ENCODE data around the gene POMGNT1. TPM values are rescaled to one million over a fixed set of nuclear protein-coding genes. Genes with fewer than 3 reads are reported as not detected.
A peak's percentile ranks its signal among the peaks of the same experiment; 100 is the strongest.
"Not testable (repeated sequence)": the region's sequence is repeated elsewhere in the genome, so short reads cannot be mapped to it uniquely, and the experiment has no call there.

The POMGNT1 gene
- total RNA-seq: 129 TPM
- long read RNA-seq, transcript POMGNT1-201 (22 exons, 2,728 nt): major isoform, 80 of 115 reads
- long read RNA-seq, partial matches to known transcripts: 11 of 115 reads
- long read RNA-seq, other reads (novel, unspliced or antisense): 24 of 115 reads

DNA sequence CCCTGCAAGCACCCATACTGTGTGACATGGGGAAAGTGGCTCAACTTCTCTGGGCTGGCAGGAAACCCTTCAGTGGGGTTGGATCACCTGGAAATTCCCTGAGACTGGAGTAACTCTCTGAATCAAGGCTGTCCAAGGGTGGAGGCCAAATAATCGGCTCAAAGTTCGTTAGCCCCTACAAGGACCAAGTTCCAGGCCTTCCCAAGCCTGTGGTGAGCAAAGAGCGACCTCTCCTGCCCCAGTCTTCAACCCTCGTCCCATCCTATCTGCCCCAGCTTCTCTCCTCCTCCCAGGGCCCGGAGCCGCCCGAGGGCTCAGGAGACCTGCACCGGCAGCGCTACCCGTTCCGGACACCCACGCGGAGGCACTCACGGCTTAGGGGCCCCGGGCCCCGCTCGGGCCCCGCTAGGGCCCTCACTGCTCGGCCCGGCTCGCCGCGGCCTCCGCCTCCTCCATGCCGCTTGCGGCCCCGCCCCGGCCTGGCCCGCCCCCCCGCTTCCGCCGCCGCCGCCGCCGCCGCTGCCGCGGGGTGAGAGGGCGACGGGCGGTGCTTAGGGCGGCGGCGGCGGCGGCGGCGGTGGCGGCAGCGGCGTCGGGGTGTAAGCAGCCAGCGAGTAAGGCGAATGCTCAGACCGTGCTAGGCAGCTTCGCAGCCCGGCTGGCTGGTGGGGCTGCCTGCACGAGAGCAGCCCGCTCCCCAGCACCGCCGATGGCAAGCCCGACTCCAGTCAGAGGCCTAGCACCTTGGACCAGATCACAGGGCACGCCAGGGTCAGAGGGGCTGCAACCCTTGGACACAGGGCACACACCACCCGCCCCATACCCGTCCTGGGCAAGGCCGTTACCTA, at the start of gene POMGNT1:
Gene POMGNT1 (minus strand): TSS at position 471 of the 848 bp plus-strand sequence. CDS start 613 bp downstream, outside the sequence.
- peak; percentile 83 for DNase-seq (ENCODE audit: missing footprints)
- peak; percentile 89 for ATAC-seq
- intact Hi-C loops (cut with DNase I): no loop called here

DNA sequence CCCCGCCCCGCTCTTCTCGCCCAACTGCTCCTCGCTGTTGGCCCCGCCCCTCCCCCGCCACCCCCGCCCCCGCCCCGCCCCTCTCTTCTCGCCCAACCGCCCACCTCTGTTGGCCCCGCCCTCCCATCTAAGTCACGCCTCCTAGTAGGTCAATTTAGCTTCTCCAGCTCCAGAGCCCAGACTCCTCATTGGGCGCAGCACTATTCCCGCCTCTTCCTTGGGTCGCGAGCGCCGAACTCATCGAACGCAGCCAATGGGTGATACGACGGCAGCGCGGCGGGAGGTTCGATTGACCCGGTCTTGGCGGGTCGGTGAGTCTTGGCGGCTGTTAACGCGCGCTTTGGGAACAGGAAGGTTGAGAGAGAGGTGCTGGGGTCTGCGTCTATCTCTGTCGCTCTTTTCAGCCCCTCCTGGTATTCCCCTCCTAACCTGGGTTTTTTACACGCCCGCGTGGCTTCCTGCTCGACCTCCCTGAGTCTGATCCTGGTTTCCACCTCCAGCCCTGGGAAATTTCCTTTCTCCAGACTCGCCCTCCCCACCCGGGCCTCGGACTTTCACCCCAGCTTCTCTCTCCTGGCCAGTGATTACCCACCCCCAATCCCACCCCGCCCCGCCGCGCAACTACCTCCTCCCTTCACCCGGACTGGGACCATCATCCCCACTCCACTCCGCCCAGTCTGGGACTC, 49.3 kb upstream of the POMGNT1 start, which contains the start of gene RAD54L:
Gene RAD54L (plus strand): TSS at position 328 of the 686 bp plus-strand sequence. CDS start 643 bp downstream, outside the sequence.
- DNase-seq (ENCODE audit: missing footprints): peak; percentile 98
- ATAC-seq: peak; percentile 97
- intact Hi-C loops (cut with DNase I): loop anchor here (2.0 to 5.0 kb wide), 2 partner anchors 55 to 95 kb away; partner anchors contain the start of genes LRRC41, NSUN4 and UQCRH

DNA sequence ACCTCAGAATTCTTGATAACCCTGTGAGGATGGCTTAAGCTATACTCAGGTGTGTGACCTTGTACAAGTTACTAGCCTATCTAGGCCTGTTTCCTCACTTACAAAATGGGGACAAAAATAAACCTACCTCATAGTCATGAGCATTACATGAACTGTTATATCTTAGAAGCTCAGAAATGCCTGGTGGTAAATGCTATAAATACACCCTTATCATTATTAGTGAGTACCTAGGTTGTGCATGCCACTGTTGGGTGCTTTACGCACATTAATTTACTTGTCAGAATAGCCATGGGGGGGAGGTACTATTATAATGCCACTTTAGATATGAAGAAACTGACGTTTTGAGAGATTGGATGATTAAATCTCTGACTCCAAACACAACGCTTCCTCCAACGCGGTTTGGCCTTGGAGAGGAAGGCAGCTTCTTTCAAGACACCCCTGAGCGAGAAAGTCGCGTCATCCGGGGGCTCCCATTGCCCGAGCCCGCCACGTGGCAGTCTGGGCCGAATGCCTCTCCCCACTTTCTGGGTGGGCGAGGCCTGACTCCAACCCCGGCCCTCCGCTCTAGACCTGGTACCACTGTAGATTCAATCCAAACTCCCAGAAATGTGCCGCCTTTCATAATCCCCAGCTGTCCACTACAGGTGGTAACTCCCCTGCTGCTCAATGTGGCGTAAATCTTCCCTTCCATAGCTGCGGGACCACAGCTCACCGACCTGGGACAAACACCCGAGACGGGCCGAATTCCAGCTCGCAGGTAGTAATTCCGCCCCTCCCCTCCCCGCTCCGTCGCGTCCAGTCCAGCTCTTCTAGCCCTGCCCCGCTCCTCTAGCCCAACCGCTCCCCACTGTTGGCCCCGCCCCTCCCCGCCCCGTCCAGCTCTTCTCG, 48.6 kb upstream of the POMGNT1 start:
- ATAC-seq (peak; percentile 91), DNase-seq (ENCODE audit: missing footprints) (peak; percentile 77)
- intact Hi-C loops (cut with DNase I): loop anchor here (2.0 to 5.0 kb wide), 2 partner anchors 56 to 96 kb away; partner anchors contain the start of genes LRRC41, NSUN4 and UQCRH

DNA sequence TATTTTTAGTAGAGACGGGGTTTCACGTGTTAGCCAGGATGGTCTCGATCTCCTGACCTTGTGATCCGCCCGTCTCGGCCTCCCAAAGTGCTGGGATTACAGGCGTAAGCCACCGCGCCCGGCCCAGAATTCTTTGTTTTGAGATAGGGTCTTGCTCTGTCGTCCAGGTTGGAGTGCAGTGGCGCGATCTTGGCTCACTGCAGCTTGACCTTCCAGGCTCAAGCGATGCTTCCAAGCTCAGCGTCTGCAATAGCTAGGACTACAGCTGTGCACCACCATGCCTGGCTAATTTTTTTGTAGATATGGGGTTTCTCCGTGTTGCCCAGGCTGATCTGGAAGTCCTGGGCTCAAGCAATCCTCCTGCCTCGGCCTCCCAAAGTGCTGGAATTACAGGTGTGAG, 47.9 kb upstream of the POMGNT1 start:
- intact Hi-C loops (cut with DNase I): loop anchor here (2.0 to 5.0 kb wide), 2 partner anchors 57 to 96 kb away; partner anchors contain the start of genes LRRC41, NSUN4 and UQCRH
- DNase-seq (ENCODE audit: missing footprints); ATAC-seq: not testable (repeated sequence)

DNA sequence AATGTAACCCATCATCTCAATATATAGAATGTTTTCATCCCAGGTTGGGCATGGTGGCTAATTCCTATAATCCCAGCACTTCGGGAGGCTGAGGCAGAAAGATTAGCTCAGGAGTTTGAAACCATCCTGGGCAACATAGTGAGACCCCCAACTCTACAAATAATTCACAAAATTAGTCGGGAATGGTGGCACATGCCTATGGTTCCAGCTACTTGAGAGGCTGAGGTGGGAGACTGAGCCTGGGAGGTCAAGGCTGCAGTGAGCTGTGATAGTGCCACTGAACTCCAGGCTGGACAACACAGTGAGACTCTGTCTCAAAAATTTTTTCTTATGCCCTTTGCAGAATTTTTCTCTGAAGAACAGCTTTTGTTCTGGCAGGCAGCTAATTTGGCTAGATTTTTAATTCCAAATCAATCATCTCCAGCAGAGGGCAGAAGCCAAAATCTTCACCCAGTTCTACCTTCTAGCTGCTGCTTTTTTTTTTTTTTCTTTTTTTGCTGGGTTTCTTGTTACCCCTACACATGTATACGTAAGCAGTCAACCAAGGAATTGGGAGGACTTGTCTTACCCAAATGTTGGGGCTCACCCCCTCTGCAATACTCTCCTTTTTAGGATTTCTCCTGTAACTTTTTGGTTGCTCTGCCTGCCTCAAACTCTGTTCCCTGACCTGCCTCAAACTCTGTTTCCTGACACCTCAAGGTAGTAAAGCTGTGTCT, 46.6 kb upstream of the POMGNT1 start:
- ATAC-seq: no peak
- intact Hi-C loops (cut with DNase I): loop anchor here (5.0 kb wide), 1 partner anchor 97 kb away; the partner anchor contains the start of gene NSUN4
- no peak for DNase-seq (ENCODE audit: missing footprints)

DNA sequence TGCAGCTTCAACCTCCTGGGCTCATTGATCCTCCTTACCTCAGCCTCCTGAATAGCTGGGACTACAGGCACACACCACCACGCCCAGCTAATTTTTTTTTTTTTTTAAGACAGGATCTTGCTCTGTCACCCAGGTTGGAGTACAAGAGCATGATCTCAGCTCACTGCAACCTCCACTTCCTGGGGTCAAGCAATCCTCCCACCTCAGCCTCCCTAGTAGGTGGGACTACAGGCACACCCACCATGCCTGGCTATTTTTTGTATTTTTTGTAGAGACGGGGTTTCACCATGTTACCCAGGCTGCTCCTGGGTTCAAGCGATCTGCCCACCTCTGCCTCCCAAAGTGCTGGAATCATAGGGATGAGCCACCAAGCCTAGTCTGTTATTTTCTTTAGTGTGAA, 45.6 kb upstream of the POMGNT1 start:
- DNase-seq (ENCODE audit: missing footprints); ATAC-seq; intact Hi-C loops (cut with DNase I): not testable (repeated sequence)

DNA sequence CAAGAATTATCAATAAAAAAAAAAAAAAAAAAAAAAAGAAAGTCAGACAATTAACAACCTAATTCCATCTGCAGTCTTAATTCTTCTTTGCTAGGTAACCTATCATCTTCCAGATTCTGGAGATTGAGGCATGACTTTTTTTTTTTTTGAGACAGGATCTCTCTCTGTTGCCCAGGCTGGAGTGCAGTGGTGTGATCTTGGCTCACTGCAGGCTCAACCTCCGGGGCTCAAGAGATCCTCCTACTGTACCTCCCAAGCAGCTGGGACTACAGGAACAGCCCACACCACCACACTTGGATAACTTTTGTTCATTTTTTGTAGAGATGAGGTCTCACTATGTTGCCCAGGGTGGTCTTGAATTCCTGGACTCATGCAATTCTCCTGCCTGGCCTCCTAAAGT, 44.7 kb upstream of the POMGNT1 start:
- ATAC-seq (no peak), DNase-seq (ENCODE audit: missing footprints) (no peak)
- intact Hi-C loops (cut with DNase I): no loop called here

DNA sequence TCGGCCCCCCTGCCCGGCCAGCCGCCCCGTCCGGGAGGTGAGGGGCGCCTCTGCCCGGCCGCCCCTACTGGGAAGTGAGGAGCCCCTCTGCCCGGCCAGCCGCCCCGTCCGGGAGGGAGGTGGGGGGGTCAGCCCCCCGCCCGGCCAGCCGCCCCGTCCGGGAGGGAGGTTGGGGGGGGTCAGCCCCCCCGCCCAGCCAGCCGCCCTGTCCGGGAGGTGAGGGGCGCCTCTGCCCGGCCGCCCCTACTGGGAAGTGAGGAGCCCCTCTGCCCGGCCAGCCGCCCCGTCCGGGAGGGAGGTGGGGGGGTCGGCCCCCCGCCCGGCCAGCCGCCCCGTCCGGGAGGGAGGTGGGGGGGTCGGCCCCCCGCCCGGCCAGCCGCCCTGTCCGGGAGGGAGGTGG, 43.5 kb upstream of the POMGNT1 start:
- ATAC-seq; intact Hi-C loops (cut with DNase I); DNase-seq (ENCODE audit: missing footprints): not testable (repeated sequence)

DNA sequence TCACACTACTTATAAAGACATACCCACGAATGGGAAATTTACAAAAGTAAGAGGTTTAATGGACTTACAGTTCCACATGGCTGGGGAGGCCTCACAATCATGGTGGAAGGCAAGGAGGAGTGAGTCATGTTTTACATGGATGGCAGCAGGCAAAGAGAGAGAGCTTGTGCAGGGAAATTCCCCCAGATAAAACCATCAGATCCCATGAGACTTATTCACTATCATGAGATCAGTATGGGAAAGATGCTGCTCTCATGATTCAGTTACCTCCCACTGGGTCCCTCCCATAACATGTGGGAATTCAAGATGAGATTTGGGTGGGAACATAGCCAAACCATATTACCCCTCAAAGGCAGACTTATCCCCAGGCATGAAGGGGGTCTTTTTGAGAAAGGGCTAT, 40.6 kb upstream of the POMGNT1 start:
- DNase-seq (ENCODE audit: missing footprints); intact Hi-C loops (cut with DNase I); ATAC-seq: not testable (repeated sequence)

DNA sequence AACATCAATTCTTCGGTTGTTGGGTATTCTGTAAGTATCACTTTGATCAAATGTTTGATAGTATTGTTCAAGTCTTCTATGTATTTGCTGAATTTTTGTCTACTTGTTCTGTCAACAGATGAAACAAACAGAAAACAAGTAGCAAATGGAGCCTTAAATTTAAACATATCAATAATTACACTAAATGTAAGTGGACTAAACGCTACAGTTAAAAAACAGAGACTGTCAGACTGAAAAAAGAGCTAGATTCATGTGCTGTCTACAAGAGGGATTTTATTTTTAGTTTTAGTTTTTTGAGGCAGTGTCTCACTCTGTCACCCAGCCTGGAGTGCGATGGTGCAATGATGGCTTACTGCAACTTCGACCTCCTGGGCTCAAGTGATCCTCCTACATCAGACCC, 38.6 kb upstream of the POMGNT1 start:
- intact Hi-C loops (cut with DNase I): no loop called here
- ATAC-seq (no peak), DNase-seq (ENCODE audit: missing footprints) (no peak)

DNA sequence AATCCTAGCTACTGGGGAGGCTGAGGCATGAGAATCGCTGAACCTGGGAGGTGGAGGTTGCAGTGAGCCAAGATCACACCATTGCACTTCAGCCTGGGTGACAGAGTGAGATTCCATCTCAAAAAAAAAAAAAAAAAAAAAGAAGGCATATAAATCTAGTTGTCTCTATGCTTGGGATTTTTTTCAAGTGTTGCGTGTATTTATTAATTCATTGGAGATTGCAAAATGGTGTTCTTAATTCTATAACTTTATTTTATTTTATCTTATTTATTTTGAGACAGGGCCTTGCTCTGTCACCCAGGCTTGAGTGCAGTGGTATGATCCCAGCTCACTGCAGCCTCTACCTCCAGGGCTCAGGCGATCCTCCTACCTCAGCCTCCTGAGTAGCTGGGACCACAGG, 33.0 kb upstream of the POMGNT1 start:
- DNase-seq (ENCODE audit: missing footprints); intact Hi-C loops (cut with DNase I); ATAC-seq: not testable (repeated sequence)

DNA sequence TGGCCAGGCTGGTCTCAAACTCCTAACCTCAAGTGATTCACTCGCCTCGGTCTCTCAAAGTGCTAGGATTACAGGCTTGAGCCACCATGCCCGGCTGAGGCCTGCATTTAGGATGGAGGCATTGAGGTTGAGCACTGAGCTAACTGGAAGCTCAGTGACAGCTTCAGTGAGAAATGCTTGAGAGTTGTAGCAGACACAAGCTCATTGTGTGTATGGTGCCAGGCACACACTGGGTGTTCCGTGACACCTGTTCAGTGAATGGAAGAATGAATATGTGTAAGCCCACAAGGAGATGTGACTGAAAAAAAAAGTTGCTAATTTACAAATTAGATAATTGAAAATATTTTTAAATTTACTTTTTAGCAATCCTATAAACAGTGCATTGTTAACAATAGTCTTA, 26.7 kb upstream of the POMGNT1 start:
- no peak for DNase-seq (ENCODE audit: missing footprints)
- intact Hi-C loops (cut with DNase I): loop anchor here (5.0 kb wide), 1 partner anchor 188 kb away; no protein-coding TSS in a partner anchor
- no peak for ATAC-seq

DNA sequence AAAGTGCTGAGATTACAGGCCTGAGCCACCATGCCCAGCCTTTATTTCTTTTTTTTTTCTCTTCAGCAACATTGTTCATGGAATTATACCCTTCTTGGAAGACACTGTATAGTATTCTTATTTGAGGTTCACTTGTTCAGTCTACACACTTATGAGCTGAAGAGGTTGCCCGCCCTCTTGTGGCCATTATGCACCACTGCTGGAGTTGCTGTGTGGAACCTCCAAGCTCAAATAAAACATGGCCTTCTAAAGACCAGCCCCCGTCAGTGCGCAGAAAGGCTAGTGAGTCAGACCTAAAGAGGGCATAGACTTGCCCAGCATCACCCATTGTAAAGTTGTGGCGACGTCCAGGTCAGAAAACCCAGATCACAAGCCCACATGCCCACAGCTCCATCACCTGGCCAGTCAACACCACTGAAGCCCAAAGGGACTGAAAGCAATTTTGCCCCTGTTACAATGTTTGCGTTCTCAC, 25.3 kb upstream of the POMGNT1 start:
- intact Hi-C loops (cut with DNase I): loop anchor here (1.0 to 5.0 kb wide), 2 partner anchors 44 to 186 kb away; no protein-coding TSS in a partner anchor
- peak; percentile 87 for ATAC-seq
- peak; percentile 81 for DNase-seq (ENCODE audit: missing footprints)

DNA sequence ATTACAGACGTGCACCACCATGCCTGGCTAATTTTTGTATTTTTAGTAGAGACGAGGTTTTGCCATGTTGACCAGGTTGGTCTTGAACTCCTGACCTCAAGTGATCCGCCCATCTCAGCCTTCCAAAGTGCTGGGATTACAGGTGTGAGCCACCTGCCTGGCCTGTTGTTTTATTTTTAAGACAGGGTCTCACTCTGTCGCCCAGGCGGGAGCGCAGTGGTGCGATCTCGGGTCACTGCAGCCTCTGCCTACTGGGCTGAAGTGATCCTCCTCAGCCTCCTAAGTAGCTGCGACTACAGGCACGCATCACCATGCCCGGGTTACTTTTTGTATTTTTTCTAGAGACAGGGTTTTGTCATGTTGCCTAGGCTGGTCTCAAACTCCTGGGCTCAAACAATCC, 24.8 kb upstream of the POMGNT1 start:
- intact Hi-C loops (cut with DNase I): loop anchor here (1.0 to 5.0 kb wide), 2 partner anchors 44 to 186 kb away; no protein-coding TSS in a partner anchor
- ATAC-seq; DNase-seq (ENCODE audit: missing footprints): not testable (repeated sequence)

DNA sequence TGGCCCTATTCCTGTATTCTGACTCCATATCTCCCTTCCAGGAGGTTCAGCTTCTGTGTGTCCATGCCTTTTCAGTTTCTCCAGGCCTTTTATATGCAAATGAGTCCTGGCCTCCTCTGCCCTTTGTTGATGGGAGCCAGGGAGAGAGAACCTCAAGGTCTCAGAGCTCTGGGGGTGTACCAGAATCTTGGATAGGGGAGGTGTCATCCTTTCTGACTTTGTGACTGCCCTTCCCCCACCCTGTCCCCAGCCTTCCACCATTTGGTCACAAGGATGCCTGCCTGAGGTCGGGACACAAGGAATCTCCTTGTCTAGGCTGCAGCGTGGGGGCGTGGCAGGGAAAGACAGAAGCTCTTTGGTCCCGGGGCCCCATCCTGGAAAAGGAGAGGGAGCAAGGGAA, 23.5 kb upstream of the POMGNT1 start:
- intact Hi-C loops (cut with DNase I): loop anchor here (5.0 kb wide), 1 partner anchor 184 kb away; no protein-coding TSS in a partner anchor
- DNase-seq (ENCODE audit: missing footprints) (no peak), ATAC-seq (no peak)

DNA sequence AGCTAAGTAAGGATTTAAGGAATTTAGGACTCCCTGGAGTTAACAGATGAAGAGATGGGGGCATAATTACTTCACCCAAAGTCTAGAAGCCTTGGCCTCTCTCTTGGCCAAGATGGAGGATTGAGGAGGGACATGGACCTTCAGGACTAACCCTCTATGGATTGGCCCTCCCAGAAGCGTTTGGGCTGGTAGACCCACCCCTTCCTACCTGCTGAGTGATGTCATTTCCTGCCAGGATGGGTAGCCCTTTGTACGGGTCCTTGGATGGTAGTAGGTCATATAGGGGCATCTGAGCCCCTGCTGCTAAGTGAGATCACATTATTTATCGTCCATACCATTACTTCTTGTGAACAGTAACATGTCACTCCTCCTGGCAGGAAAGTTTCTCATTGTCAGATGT, 22.6 kb upstream of the POMGNT1 start:
- ATAC-seq (no peak), DNase-seq (ENCODE audit: missing footprints) (no peak)
- intact Hi-C loops (cut with DNase I): loop anchor here (5.0 kb wide), 1 partner anchor 184 kb away; no protein-coding TSS in a partner anchor

All from Right ventricle myocardium inferior (tissue), 1 donor.